Measurements from ENCODE around the gene CLBA1.
"Not testable (repeated sequence)": the region's sequence is repeated elsewhere in the genome, so short reads cannot be mapped to it uniquely, and the experiment has no call there.

- not testable (repeated sequence) for TF ChIP-seq CTCF (conservative IDR thresholded peaks at IDR 0.05; ENCODE audit: low read depth, low read length); EZH2 (IDR thresholded peaks at IDR 0.05; ENCODE audit: low read length, unreplicated experiment)
Measured at GRCh38 chr14:104944016-104944308, 41.6 kb upstream of the CLBA1 start.

Measured in PC-3 (cell line).